MV-4-11 (cell line): Measurements from ENCODE around the gene TUT1.
A peak's percentile ranks its signal among the peaks of the same experiment; 100 is the strongest.
"Not testable (repeated sequence)": the region's sequence is repeated elsewhere in the genome, so short reads cannot be mapped to it uniquely, and the experiment has no call there.

Source experiments
- DNase-seq: peaks from one replicate; lab custom pipeline; 2025; lab: John Stamatoyannopoulos, UW

The TUT1 gene

DNA sequence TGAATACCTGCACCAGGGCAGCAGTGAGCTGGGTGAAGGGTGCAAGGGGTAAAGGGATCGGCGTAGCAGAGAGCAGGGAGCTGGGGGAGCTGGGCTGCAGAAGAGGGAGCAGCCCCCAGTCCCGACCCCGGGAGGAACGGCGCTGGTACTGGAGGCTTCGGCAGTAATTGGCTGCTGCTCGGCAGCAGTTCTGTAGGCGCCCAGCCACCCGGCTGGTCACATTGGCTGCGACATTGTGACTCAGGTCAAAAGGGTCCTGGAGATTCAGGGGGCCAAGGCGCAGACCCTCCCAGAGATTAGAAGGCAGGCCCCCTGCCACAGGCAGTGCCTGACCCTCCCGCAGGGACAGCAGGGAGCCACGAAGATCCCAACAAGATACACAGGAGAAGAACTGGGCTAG, 15.5 kb downstream of the TUT1 start:
- no peak for DNase-seq

DNA sequence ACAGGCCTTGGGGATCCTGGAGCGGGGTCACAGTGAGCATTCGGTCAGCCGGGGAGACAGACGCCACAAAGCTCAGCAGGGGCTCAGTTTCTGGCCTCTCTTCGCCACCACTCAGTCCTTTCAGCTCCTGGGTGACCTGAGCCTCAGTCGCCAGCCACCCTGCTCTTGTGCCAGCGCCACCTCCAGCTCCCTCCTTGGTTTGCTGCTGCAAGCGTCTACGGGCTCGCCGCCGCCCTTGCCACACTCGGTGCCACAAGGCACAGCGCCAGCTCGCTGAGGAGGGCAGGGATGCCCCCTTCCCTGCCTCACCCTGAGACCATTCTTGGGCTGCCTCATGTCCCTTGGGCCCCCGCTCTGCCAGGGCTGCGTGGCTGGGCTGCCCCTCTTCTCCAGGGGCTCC, 16.2 kb downstream of the TUT1 start:
- no peak for DNase-seq

DNA sequence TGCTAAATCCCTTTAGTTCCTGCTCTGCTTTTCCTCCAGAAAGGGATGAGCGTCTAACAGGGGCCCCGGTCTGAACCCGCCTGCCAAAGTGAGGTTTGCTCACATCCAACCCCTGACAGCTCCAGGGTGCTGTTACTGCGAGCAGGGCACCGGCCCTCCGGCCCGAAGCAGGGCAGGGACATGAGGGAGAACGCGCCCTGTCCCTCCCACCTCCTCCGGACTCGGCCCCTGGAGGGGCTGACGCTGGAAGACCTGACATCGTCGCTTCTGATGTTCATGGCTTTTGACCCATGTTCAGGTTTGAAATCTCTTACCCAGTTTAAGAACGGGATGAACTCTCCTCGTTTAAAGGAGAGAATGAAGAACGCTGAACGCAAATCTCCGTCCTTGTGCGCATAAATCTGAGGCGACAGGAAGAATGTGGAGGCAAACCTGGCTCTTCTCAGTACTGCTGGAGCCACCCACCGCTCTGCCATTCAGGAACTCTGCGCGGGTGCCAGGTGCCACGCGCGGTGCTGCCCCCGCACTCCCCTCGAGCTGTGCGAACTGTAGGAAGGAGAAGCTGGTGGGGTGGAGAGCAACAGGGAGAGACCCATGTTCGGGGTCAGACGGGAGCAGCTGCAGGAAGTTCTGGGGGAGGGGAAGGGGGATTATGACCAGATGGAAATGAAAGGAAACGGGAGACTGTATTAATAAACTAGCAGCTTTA, 16.8 kb downstream of the TUT1 start:
- DNase-seq, result peak; percentile 7

DNA sequence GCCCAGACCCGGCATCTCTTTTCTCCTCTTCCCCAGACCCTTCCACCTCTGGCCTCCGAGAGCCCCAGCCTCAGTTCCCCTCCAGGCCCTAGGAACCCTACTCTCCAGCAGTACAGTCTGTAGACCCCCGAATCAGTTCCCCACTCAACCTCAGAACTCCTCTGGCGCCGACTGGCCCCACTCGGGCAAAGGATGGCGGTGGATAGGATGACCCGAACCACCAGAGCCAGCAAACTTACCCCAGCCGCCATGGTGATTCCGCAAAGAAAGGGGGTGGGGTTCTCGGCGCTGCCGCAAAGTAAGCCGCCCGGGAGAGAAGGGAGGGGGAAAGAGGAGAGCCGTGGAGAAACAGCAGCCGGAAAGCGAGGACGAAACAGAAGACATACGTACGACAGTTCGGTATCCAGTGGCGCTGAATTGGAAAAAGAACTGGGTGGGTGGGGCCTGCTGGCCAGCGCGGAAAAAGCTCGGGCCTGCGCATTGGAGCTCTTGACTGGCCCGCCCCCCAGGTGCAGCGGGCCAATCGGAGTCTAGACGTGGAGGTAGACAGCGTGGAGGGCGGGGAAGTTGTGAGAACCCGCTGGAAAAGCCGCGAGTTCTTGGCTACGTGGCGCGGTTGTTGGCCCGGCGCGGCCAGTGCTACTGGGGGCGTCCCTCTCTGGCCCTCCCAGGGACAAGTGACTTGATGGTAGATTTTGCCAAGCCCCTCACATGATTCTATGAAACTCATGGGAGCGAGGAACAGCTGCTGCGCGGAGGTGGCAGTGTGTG, 17.5 kb downstream of the TUT1 start, which contains the start of gene EEF1G:
EEF1G (minus strand) TSS at position 300 of the 771 bp plus-strand sequence; CDS start at position 251, 49 bp downstream.
- DNase-seq, result peak; percentile 100

DNA sequence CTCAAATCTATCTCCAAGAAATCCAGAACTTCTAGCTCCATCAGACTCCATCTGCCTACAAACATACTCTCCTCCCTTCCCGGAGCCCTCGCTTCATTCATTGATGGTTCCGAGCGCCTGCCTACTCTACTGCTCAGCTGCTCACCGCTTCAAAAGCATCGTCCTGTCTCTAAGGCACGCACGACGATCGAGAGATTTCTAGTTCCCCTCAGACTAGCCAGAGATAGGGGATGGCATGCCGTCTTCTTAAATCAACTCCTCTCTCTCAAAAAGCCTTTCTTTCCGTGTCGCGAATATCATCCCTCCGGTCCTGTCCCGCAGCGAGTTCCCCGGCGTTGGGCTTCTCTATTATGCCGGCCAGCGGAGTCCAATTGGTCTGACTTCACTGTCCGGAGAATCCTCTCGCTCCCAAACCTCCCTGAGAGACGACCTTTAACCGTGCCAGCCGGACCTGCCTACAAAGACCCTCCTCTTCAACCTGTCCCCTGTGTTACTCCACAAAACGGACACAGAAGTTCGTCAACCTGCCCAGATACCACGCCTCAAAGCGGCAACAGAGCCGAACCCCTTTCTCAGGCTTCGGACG, 18.2 kb downstream of the TUT1 start:
- peak; percentile 18 for DNase-seq

DNA sequence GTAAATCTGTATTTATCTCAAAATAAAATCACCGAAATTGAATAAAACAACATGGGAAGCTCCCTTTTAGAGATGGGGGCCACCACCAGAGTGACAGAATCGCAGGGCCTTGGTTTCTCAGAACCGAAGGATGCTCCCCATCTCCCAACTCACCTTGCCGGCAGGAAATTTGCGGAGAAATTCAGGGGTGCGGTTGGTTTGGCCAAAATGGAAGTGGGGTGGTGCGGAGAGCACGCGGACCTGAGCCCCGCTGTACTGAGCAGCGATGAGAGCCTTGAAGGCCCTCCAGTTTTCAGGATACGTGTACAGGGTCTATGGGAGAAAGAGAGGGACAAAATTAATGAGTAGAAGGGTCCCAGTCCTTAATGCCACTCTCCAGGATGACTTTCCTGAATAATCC, 18.9 kb downstream of the TUT1 start:
- no peak for DNase-seq

DNA sequence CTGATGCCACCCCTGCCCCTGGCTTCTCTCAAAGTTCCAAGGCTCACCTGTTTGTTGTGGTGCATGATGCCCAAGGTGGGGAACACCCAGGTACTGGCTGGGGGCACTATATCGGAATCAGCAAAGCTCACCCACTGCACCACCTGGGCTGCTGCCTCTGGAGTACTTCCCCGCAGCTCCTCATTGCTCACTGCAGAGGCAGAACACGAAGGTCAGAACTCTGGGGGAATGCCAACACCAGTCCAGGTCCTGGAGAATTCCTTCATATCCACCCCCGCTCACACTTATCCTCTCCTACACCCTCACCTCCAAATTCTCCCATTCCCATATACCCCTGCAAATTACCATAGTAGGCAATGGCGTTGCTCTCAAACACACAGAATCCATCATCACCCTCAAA, 19.8 kb downstream of the TUT1 start:
- DNase-seq, result not testable (repeated sequence)

DNA sequence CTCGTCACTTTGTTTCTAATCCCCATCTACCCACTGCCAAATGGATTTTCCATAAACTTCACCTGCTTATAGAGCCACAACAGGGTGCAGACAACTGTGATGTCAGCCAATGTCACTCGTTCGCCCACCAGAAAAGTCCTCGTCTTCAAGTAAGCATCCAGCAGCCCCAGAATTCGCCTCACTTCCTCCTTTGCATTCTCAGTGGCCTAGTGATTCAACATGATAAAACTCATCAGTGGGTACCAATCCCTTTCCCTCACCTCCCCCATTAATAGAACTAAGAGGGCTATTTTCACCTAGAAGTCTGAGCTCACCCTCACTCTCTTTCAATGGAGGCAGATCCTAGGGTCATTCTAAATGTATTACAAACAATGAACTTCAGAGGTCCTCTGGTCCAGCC, 20.4 kb downstream of the TUT1 start:
- peak; percentile 22 for DNase-seq

DNA sequence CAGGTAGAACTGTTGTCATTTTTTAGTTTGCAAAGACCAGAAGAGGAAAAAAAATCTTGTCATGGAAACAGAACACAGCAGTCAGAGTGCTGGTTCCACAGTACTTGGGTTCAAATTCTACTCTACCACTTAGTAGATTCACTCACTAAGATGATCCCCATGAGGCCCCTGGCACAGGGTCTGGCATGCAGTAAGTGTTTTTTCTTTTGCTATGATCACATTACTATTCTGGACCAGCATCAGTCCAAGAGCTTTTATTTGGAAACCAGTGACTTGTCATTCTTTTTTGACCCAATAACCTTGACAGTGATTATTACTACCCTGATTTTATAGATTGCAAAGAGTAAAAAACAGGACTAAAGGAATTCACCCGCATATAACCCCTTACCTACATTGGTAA, 21.7 kb downstream of the TUT1 start:
- no peak for DNase-seq

DNA sequence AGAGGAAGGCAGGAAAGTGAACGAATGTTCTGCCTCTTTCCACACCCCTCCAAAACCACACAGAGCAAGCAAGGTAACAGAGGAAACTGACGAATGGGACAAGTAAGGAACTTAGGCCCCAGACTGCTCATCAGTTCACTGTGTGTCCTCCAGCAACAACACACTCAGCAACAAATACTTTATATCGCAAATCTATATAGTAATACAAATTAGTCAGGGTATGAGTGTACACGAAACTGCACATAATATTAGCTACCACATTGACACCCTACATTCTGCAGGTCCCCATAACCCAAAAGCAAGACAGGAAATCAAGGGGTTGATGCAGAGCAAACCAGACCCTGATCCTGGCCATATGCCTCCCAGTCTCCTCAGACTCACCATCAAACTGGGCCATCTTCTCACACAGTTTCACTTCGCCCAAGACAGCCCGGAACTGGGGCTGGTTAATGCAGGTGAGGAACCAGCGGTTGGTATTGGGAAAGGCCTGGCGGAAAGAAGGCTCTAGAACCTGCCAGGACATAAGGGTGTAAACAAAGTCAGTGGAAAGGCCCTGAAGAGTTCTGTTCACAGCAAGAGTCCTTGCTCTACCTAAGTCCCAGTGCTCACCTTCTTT, 24.2 kb downstream of the TUT1 start:
- DNase-seq, result no peak

DNA sequence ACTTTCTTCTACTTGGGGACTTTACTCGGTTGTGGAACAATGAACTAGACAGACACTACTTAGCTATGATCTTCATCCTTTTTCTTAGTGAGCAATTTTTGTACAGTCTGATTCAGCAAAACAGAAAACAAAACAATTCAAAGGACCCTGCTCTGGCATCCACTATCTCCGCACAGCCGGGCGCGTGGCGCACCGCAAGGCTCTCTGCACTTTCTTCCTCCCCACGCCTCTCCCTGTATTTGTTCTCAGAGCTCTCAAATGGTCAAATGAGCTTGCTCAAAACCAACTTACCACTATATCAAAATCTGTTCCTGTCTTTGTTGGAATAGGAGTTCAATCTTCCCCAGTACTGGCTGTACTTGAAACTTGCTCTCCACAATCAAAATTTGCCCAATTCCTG, 25.1 kb downstream of the TUT1 start:
- no peak for DNase-seq

DNA sequence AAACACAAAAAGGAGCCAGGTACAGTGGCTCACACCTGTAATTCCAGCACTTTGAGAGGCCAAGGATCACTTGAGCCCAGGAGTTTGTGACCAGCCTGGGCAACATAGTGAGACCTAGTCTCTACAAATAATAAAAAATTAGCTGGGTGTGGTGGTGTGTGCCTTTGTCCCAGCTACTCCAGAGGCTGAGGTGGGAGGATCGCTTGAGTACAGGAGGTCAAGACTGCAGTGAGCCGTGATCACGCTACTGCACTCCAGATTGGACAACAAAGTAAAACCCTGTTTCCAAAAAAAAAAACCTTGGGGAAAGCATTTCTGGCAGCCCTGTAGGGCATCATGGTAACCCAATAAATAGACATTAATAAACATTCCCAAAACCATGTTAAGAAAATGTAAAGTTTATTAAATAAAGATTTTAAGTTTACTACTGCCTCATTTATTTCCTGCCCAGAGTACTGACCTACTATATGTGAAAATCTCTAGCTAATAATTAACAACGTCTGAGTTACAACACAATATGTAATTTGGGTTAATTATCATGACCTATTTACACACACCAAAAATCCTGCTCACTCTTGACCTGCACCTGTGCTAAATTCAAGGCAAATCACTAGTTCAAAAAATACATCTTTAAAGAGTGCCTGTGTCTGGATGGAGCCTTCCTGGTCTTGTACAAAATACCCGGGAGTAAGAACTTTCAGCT, 26.1 kb downstream of the TUT1 start:
- no peak for DNase-seq

DNA sequence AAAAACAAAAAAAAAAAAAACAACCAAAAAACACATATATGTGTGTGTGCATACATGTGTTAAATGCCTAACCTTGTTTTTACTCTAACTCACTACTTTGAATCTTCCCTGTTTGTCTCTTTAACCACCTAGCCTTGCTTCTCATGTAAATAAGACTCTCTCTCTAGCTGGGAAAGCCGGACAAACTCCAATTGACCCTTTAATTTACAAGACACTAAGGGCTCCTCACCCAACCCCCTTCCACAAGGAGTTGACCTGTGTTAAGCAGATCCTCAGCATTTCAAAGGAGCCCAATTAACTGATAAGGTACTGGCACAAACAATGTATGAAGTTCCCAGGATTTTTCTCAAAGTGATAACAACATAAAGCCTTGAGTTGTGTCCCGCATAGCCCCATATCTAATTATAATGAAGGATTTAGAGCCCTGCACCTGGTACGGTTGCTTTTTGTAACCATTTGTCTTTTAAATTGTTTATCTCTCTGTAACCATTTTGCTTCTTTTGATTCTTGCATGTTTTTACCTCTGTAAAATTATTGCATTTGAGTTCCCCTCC, 29.6 kb downstream of the TUT1 start:
- DNase-seq, result not testable (repeated sequence)

DNA sequence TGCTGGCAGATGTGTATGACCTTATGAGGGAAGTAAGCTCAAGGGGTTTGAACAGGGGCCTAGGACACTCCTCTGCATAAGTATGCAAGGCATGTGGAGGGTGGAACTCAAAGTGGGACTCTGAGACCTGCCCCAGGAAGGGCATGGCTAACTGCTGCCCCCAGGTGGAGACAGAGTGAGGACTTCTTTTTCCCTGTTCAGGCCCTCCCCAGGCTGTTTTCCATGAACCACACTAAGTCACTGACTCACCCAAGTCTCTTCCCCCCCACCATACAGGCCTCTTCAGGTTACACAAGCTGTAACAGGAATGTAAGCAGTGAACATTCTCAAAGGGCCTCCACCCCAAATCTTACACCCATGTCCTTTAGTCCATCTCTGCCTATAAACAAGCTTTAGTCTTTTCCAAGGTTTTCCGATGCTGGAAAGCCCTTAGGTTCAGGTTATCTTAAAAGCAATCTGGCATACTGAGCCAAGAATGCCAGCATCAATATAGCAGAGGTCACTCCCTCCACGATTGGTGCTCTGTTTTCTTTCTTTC, 30.7 kb downstream of the TUT1 start:
- DNase-seq, result peak; percentile 85

DNA sequence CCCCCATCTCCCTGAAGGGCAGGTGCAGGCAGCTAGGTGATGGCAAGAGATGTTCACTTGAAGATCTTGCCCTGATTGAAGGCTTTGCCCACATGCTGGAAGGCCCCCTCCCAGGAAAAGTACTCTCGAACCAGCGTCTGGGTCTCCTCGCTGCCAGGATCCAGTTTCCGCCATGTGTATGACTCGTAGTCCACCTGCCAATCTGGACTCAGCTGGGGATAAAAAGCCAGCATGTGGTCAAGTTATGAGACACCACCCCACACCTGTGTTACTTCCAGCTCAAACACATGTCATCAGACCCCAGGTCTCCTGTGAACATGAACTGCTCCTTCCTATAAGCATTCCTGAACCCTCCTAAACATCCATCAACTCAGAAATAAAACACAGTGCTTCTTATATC, 31.7 kb downstream of the TUT1 start:
- not testable (repeated sequence) for DNase-seq

DNA sequence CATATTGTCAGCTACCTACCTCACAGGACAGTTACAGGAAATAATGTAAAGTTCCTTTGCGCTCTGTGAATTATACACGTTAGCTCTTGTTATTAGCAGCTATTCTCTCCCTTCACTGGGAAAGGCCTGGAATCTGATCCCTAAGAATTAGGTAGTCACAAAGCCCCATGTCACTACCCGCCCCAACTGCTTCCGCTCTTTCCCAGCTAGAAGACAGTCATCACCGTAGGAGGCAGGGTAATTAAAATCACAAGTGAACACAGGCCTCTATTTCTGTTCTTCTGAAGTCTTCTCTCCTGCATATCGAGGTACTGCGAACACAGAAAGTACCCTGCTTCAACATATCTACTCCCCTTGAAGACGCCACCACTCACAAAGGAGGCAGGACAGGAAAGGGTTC, 32.1 kb downstream of the TUT1 start:
- DNase-seq, result no peak

DNA sequence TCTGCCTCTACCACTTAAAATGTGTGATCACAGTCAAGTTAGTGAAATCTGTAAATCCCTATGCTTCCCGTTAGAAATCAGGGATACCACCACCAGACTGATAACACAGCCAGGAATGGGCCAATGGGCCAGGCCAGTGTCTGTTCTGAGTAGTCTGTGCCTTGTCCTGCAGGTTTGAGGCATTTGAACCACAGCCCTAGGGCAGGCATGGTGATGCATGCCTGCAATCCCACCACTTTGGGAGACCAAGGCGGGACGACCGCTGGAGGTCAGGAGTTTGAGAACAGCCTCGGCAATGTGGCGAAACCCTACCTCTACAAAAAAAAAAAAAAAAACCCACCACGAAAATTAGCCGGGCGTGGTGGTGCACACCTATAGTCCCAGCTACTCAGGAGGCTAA, 32.7 kb downstream of the TUT1 start:
- DNase-seq, result no peak

DNA sequence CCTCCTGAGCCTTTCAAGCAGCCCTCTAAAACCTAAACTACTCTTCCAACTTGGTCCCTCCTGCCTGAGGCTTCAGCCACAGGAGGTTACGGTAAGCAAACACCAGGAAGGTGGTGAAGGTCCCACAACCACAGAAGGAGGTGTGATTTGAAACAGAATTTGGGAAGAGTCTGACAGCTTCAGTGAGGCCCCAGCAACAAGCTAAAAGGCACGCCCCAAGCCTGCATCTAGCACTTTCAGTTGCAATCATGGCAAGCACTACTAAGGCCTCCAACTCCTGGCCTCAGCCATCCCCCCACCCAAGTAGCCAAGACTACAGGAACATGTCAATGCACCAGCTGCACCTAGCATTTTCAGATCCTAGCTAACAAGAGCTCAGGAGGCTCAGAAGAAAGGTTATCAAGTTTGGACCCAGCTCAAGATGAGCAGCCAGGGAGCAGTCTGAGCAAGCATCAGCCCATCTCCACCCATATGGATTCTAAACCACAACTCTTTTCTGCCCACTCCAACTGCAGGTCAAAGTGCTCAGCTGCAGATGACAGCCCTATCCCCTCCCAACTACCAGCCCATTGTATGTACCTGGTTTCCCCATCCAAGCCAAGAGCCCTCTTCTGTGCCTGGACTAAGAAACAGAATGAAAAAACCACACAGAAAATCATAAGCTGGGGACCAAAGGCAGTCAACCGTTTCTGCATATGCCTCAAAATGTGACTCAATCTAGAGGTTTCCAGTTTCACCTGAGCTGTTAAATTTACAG, 34.3 kb downstream of the TUT1 start:
- DNase-seq, result peak; percentile 65

DNA sequence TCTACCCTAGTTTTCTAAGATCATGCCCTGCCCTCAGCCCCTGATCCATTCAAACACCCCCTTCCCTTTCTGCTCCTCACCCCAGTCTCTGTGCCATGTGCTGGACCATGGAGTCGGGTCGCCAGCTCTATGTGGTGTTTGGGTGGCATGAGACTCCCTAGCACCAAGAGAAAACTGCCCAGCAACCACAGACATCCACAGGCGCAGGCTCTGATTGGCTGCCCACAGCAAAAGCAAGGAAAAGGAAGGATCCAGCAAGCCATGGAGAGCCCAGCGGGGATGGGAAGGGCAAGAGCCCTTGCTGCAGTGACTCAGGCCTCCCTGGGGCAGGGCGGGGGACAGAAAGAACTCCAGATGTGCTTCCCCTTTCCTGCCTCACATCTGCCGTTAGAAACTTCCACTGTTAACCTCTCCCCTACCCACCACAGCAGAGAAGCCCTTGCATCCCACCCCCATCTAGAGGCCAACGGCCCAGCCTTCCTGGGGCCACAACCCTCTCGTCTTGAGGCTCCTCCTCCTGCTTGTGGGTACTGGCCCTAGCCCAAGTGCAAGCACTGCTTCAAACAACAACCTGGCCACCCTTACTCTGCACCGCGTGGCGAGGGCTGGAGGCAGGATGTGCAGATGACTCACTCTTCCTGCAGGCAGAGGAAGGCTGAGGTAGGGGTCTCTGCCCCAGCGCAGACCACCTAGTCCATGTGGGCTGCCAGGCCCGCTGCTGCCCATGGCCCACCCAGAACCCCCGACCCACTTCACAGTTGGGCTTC, 35.0 kb downstream of the TUT1 start:
- peak; percentile 99 for DNase-seq
